Stomach (tissue), 4 donors: ENCODE results near the gene LRRC3.

Experiments used
- EP300 ChIP-seq: sonication (generic); formaldehyde crosslinking; IDR thresholded peaks from one replicate; pipeline ENCODE4 v1.6.1; 2017; ENCODE audit warnings: antibody characterized with exemption
- POLR2A ChIP-seq, 4 donors: fragments of 450-650 bp; IDR thresholded peaks; one replicate each; pipeline ENCODE4 v1.6.1; 2016; ENCODE audit warnings: antibody characterized with exemption in 4 of 4, control low read depth in 2 of 4, mild to moderate bottlenecking in 1 of 4, moderate library complexity in 1 of 4
- POLR2AphosphoS5 ChIP-seq, 3 donors: sonication (generic); formaldehyde crosslinking; IDR thresholded peaks; one replicate each; pipeline ENCODE4 v1.6.1; 2016; ENCODE audit warnings: antibody characterized with exemption in 3 of 3
- TF ChIP-seq, protein P1 (sequence below), 7 experiments: fragments of 450-650 bp in 4 of 7; fragments of 200-600 bp in 3 of 7; sonication (generic) in 3 of 7; IDR thresholded peaks; one replicate each; pipeline ENCODE4 v1.5.1; 2016 to 2019; ENCODE audit warnings: antibody characterized with exemption in 7 of 7, control low read depth in 2 of 7, mild to moderate bottlenecking in 1 of 7

DNA sequence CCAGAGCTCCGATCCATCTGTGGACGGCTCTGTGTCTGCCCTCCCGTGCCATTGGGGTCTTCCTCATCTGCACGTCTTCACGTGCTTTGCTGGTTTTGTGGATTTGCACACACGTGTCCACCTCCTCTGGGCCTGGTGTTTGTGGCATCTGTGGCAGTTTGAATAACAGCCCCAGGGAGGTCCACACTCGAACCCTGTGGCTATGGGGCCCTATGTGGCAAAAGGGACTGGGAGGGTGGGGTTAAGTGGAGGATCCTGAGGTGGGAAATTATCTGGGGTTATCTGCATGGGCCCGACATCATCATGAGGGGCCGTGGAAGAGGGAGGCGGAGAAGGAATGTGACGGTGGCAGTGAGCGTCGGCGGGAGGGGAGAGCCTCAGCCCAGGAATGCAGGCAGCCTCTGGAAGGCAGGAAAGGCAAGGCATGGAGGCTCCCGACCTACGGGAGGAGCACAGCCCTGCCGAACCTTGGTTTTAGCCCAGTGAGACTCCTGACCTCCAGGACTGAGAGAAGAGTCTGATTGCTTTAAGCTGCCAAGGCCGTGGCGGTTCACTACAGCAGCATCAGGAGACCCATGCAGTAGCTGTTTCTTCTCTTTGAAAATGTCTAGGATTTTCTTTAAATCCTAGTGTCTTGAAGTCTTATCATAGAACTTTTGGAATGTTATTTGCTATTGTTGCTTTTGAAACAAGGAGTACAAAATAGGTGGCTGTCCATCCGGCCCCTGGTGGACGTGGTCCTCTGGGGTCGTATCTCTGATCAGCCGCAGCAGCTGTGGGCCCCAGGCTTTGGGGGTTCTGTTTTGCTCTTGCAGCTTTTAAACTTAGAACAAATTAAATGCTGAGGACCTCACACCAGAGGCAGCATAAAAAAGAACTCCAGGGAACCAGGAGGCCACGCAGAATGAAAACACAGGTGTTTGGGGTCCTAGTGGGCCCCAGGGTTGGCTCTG lies 40.0 kb upstream of the LRRC3 start:
- TF ChIP-seq, protein P1, sequence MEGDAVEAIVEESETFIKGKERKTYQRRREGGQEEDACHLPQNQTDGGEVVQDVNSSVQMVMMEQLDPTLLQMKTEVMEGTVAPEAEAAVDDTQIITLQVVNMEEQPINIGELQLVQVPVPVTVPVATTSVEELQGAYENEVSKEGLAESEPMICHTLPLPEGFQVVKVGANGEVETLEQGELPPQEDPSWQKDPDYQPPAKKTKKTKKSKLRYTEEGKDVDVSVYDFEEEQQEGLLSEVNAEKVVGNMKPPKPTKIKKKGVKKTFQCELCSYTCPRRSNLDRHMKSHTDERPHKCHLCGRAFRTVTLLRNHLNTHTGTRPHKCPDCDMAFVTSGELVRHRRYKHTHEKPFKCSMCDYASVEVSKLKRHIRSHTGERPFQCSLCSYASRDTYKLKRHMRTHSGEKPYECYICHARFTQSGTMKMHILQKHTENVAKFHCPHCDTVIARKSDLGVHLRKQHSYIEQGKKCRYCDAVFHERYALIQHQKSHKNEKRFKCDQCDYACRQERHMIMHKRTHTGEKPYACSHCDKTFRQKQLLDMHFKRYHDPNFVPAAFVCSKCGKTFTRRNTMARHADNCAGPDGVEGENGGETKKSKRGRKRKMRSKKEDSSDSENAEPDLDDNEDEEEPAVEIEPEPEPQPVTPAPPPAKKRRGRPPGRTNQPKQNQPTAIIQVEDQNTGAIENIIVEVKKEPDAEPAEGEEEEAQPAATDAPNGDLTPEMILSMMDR (IDR thresholded peaks at IDR 0.05): no peak
- no peak for TF ChIP-seq POLR2A (IDR thresholded peaks at IDR 0.05)
- no peak for TF ChIP-seq POLR2AphosphoS5 (IDR thresholded peaks at IDR 0.05)
- TF ChIP-seq EP300: no peak
